ENCODE data around the gene ADGRV1.

Gene ADGRV1

DNA sequence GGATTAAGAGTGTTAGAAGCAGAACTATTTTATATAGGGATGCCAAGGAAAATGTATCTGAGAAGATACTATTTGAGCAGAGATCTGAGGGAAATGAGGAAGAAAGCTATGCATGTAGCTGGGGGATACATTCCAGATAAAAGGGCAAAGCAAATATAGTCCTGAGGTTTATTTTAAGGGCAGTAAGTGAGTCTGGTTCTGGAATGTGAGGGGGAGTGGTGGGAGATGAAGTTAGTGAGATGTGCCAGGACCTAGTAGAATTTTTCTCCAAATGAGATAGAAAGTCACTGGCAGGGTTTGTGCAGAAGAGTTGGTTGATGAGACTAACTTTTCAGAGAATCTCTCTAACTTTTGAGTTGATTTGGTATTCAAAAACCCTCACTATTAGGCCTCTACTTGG is 374.7 kb downstream of the ADGRV1 start:
- Histone ChIP-seq H3K4me1 (ENCODE audit: insufficient read depth, low read length) (peaks cover 34% of the 10 kb centered on the region), H3K9me3 (ENCODE audit: insufficient read depth, low read depth, low read length) (no peaks in the 10 kb centered on the region), H3K36me3 (ENCODE audit: insufficient read depth, low read length) (no peaks in the 10 kb centered on the region), H3K4me3 (ENCODE audit: low read length) (no peak overlapping the region), H3K27ac (ENCODE audit: low read depth, low read length) (no peak overlapping the region), H3K9ac (ENCODE audit: low read depth, low read length) (no peak overlapping the region), H3K27me3 (ENCODE audit: insufficient read depth, low read length) (no peaks in the 10 kb centered on the region)

GRCh38 chr5:90934091-90934719 is 375.6 kb downstream of the ADGRV1 start:
- 85% methylated on average over 5 of the region's 5 CpGs for WGBS
- Histone ChIP-seq H3K9ac (ENCODE audit: low read depth, low read length) (no peak overlapping the region), H3K36me3 (ENCODE audit: insufficient read depth, low read length) (no peaks in the 10 kb centered on the region), H3K27ac (ENCODE audit: low read depth, low read length) (no peak overlapping the region), H3K27me3 (ENCODE audit: insufficient read depth, low read length) (no peaks in the 10 kb centered on the region), H3K4me1 (ENCODE audit: insufficient read depth, low read length) (peaks cover 34% of the 10 kb centered on the region), H3K4me3 (ENCODE audit: low read length) (no peak overlapping the region), H3K9me3 (ENCODE audit: insufficient read depth, low read depth, low read length) (no peaks in the 10 kb centered on the region)

- Histone ChIP-seq H3K4me1 (ENCODE audit: insufficient read depth, low read length) (peaks cover 34% of the 10 kb centered on the region), H3K36me3 (ENCODE audit: insufficient read depth, low read length) (no peaks in the 10 kb centered on the region), H3K9ac (ENCODE audit: low read depth, low read length) (no peak overlapping the region), H3K27me3 (ENCODE audit: insufficient read depth, low read length) (no peaks in the 10 kb centered on the region), H3K9me3 (ENCODE audit: insufficient read depth, low read depth, low read length) (no peaks in the 10 kb centered on the region), H3K4me3 (ENCODE audit: low read length) (no peak overlapping the region), H3K27ac (ENCODE audit: low read depth, low read length) (no peak overlapping the region)
- WGBS: 100% methylated on average over 2 of the region's 2 CpGs
Measured at GRCh38 chr5:90934738-90935137, 376.1 kb downstream of the ADGRV1 start.

GRCh38 chr5:90939211-90939610 is 380.6 kb downstream of the ADGRV1 start:
- Histone ChIP-seq H3K27ac (ENCODE audit: low read depth, low read length) (no peak overlapping the region), H3K9me3 (ENCODE audit: insufficient read depth, low read depth, low read length) (no peaks in the 10 kb centered on the region), H3K9ac (ENCODE audit: low read depth, low read length) (no peak overlapping the region), H3K27me3 (ENCODE audit: insufficient read depth, low read length) (no peaks in the 10 kb centered on the region), H3K36me3 (ENCODE audit: insufficient read depth, low read length) (no peaks in the 10 kb centered on the region; the same call in 1 of the 2 replicates), H3K4me1 (ENCODE audit: insufficient read depth, low read length) (peaks cover 20% of the 10 kb centered on the region), H3K4me3 (ENCODE audit: low read length) (no peak overlapping the region)
- 94% methylated on average over 2 of the region's 2 CpGs for WGBS

GRCh38 chr5:90940227-90940995 is 381.8 kb downstream of the ADGRV1 start:
- H3K9me3 ChIP-seq (ENCODE audit: insufficient read depth, low read depth, low read length): no peaks in the 10 kb centered on the region
- H3K27ac ChIP-seq (ENCODE audit: low read depth, low read length): peak overlapping the region; percentile 37
- no peaks in the 10 kb centered on the region for H3K27me3 ChIP-seq (ENCODE audit: insufficient read depth, low read length)
- H3K36me3 ChIP-seq (ENCODE audit: insufficient read depth, low read length): no peaks in the 10 kb centered on the region; the same call in 1 of the 2 replicates
- no peak overlapping the region for H3K4me3 ChIP-seq (ENCODE audit: low read length)
- peak overlapping the region; percentile 39 for H3K9ac ChIP-seq (ENCODE audit: low read depth, low read length)
- WGBS: 24% methylated on average over 1 of the region's 1 CpG
- peaks cover 20% of the 10 kb centered on the region for H3K4me1 ChIP-seq (ENCODE audit: insufficient read depth, low read length)

DNA sequence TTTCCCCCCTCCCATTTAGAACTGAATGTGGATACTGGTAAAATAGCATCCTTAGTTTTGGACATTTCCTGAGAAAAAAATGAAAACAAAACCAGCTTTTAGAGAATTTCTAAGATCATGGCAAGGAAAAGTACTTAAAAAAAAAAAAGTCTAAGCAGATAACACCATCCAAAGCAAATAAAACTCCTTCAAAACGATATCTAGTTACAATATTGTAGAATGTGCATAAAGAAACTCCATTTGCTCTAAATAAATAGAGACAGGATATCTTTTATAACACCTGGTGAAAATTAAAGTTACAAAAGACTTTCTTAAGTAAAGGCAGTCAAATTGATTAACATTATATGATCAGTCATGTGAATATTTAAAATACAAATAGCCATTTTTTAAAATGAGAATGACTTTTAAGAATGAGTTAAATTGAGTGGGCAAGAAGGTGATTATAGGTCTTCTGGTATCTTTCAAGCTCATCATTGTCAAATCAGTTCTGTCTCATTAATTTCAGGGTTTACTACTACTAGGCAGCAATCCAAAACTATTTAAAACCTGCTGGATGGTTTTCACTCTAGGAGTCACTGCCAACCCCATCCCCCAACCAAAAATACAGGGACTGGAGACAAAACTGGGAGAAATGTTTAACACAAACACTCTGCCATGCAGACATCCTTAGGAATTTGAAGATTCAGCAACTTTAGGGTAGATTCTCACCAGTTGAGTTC is 382.6 kb downstream of the ADGRV1 start:
- Histone ChIP-seq H3K27me3 (ENCODE audit: insufficient read depth, low read length) (no peaks in the 10 kb centered on the region), H3K36me3 (ENCODE audit: insufficient read depth, low read length) (no peaks in the 10 kb centered on the region; the same call in 1 of the 2 replicates), H3K9ac (ENCODE audit: low read depth, low read length) (no peak overlapping the region), H3K27ac (ENCODE audit: low read depth, low read length) (peak overlapping the region; percentile 17; the same call in 1 of the 2 replicates), H3K9me3 (ENCODE audit: insufficient read depth, low read depth, low read length) (no peaks in the 10 kb centered on the region), H3K4me3 (ENCODE audit: low read length) (no peak overlapping the region), H3K4me1 (ENCODE audit: insufficient read depth, low read length) (peaks cover 20% of the 10 kb centered on the region)
- WGBS: no CpG with 5 or more reads among the region's 1 CpG

- Histone ChIP-seq H3K4me1 (ENCODE audit: insufficient read depth, low read length) (peaks cover 20% of the 10 kb centered on the region), H3K27me3 (ENCODE audit: insufficient read depth, low read length) (no peaks in the 10 kb centered on the region), H3K9me3 (ENCODE audit: insufficient read depth, low read depth, low read length) (no peaks in the 10 kb centered on the region), H3K9ac (ENCODE audit: low read depth, low read length) (no peak overlapping the region), H3K4me3 (ENCODE audit: low read length) (no peak overlapping the region), H3K27ac (ENCODE audit: low read depth, low read length) (no peak overlapping the region), H3K36me3 (ENCODE audit: insufficient read depth, low read length) (no peaks in the 10 kb centered on the region; the same call in 1 of the 2 replicates)
Measured at GRCh38 chr5:90944116-90944515, 385.5 kb downstream of the ADGRV1 start.

DNA sequence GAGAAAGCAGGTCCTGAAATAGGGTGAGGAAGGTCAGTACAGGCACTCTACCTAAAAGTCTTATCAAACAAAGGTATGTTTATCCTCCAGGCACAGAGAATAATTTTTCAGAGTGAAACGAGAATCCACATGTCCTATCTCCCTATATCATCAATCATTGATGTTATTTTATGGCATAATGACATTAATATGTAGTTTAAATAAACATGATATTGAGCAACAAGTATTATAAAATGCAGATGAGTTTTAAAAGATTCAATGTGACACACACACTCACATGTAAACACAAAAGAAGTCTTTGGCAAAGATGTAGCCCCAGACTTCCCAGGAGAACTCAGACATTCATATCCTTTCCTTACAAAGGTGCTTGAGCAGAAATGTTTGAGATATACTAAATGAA is 389.1 kb downstream of the ADGRV1 start:
- H3K9ac ChIP-seq (ENCODE audit: low read depth, low read length): no peak overlapping the region
- no peak overlapping the region for H3K27ac ChIP-seq (ENCODE audit: low read depth, low read length)
- no peaks in the 10 kb centered on the region; the same call in 1 of the 2 replicates for H3K36me3 ChIP-seq (ENCODE audit: insufficient read depth, low read length)
- no CpG with 5 or more reads among the region's 1 CpG for WGBS
- H3K4me3 ChIP-seq (ENCODE audit: low read length): no peak overlapping the region
- no peaks in the 10 kb centered on the region for H3K27me3 ChIP-seq (ENCODE audit: insufficient read depth, low read length)
- no peaks in the 10 kb centered on the region for H3K4me1 ChIP-seq (ENCODE audit: insufficient read depth, low read length)
- H3K9me3 ChIP-seq (ENCODE audit: insufficient read depth, low read depth, low read length): no peaks in the 10 kb centered on the region

GRCh38 chr5:90948969-90949368 is 390.4 kb downstream of the ADGRV1 start:
- no peak overlapping the region for H3K4me3 ChIP-seq (ENCODE audit: low read length)
- no peaks in the 10 kb centered on the region for H3K36me3 ChIP-seq (ENCODE audit: insufficient read depth, low read length)
- no peaks in the 10 kb centered on the region for H3K9me3 ChIP-seq (ENCODE audit: insufficient read depth, low read depth, low read length)
- H3K4me1 ChIP-seq (ENCODE audit: insufficient read depth, low read length): no peaks in the 10 kb centered on the region
- H3K27me3 ChIP-seq (ENCODE audit: insufficient read depth, low read length): no peaks in the 10 kb centered on the region
- no peak overlapping the region for H3K9ac ChIP-seq (ENCODE audit: low read depth, low read length)
- 88% methylated on average over 2 of the region's 2 CpGs for whole genome bisulfite sequencing
- no peak overlapping the region for H3K27ac ChIP-seq (ENCODE audit: low read depth, low read length)

GRCh38 chr5:90949469-90950358 is 391.1 kb downstream of the ADGRV1 start:
- Histone ChIP-seq H3K27ac (ENCODE audit: low read depth, low read length) (no peak overlapping the region), H3K27me3 (ENCODE audit: insufficient read depth, low read length) (no peaks in the 10 kb centered on the region), H3K9me3 (ENCODE audit: insufficient read depth, low read depth, low read length) (no peaks in the 10 kb centered on the region), H3K4me1 (ENCODE audit: insufficient read depth, low read length) (no peaks in the 10 kb centered on the region), H3K9ac (ENCODE audit: low read depth, low read length) (no peak overlapping the region), H3K36me3 (ENCODE audit: insufficient read depth, low read length) (no peaks in the 10 kb centered on the region), H3K4me3 (ENCODE audit: low read length) (no peak overlapping the region)
- WGBS: 94% methylated on average over 2 of the region's 2 CpGs
